Measurements from ENCODE around the gene SYT4.
A peak's percentile ranks its signal among the peaks of the same experiment; 100 is the strongest.
"Not testable (repeated sequence)": the region's sequence is repeated elsewhere in the genome, so short reads cannot be mapped to it uniquely, and the experiment has no call there.

The SYT4 gene, protein sequence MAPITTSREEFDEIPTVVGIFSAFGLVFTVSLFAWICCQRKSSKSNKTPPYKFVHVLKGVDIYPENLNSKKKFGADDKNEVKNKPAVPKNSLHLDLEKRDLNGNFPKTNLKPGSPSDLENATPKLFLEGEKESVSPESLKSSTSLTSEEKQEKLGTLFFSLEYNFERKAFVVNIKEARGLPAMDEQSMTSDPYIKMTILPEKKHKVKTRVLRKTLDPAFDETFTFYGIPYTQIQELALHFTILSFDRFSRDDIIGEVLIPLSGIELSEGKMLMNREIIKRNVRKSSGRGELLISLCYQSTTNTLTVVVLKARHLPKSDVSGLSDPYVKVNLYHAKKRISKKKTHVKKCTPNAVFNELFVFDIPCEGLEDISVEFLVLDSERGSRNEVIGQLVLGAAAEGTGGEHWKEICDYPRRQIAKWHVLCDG

DNA sequence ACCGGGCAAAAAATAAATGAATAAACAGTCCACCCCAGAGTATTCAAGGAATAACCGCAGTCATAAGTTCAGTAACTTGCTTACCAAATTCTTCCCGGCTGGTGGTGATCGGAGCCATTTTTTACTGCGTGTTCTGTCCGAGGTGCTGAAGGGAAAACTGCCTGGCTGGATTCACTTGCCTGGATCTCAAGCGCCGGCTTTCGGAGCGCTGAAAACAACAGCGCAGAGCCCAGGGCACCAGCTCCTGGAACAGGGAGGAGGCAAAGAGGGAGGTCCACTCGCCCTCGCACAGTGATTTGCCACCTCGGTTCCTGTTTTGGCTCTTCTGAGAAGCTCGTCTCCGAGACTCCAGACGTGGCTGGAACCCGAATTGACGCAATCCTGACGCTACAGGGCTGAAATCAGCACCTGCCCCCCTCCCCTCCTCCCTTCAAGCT is at the start of gene SYT4:
SYT4 (minus strand) TSS at position 327 of the 437 bp plus-strand sequence; CDS start at position 118, 209 bp downstream.
- ATAC-seq (ENCODE audit: low read depth): no peak

DNA sequence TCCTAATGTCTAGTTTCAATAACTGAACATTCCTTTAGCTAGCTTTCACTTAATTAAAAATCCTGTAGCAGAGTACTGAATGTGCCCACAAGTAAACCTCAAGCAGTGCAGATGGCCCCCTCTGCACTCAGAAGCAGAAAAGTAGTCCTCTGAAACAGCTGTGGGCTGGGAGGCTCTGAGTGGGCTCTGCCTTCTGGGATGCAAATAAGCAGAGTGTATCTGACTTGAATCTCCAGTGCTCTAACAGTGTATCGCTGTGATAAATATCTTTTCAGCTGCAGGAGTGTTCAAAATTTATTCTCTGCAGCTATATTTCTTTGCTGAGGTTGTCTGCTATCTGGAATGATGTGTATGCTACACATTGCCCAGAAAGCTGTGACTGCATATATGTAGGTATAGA is 44.8 kb upstream of the SYT4 start:
- ATAC-seq (ENCODE audit: low read depth) (no peak), DNase-seq (ENCODE audit: low spot score in 2 of 2) (no peak)
- no peak overlapping the region for H3K27ac Mint-ChIP-seq
- no peaks in the 10 kb centered on the region for H3K27me3 Mint-ChIP-seq
- H3K4me1 Mint-ChIP-seq: no peaks in the 10 kb centered on the region
- no peak overlapping the region for H3K4me3 Mint-ChIP-seq
- H3K36me3 Mint-ChIP-seq: no peaks in the 10 kb centered on the region
- H3K9me3 Mint-ChIP-seq: peaks cover 1% of the 10 kb centered on the region

More for the DNA sequence above, at the start of gene SYT4:
- Mint-ChIP-seq H3K27me3 (no peaks in the 10 kb centered on the region), H3K9me3 (no peaks in the 10 kb centered on the region), H3K27ac (no peak within 1 kb of the TSS), H3K4me3 (no peak within 1 kb of the TSS), H3K4me1 (no peaks in the 10 kb centered on the region), H3K36me3 (no peaks in the 10 kb centered on the region)
- DNase-seq (ENCODE audit: low spot score in 2 of 2): no peak

DNA sequence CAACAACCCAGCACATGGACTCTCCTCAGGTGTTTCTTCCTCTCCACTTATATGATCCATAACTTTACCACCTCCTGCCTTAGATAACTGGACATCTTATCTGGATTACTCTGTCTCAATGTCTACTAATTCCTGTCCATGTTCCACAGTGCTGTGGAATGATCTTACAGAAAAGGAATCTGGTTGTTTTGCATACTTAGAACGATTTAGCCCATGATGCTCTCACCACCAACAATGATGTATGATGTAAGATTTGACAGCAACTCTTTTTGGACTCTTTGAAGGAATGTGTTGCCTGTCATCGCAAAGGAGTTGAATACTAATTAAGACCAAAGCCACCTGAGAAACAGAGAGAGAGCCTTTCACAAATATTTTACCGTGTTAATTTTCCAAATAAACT is 37.7 kb upstream of the SYT4 start:
- ATAC-seq (ENCODE audit: low read depth) (no peak), DNase-seq (ENCODE audit: low spot score in 2 of 2) (no peak)
- Mint-ChIP-seq H3K4me1 (no peaks in the 10 kb centered on the region), H3K27me3 (no peaks in the 10 kb centered on the region), H3K36me3 (no peaks in the 10 kb centered on the region), H3K4me3 (no peak overlapping the region), H3K9me3 (no peaks in the 10 kb centered on the region), H3K27ac (no peak overlapping the region)

DNA sequence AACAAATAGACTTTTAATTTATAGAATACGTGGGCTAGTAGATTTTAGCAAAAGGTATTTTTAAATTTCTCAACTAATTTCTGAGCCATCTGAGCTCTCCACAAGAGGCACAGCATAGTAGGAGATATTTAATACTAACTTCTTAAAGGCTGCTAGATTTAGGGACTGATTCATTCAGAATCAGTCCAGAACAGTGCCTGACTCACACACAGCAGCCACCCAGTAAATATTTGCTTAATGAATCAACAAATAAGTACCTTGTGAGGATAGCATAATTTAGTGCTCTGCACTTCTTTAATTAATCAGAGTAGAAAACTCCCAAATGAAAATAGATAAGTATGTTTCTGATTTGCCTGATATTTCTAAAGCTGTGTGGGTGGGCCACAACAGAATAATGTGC is 35.6 kb upstream of the SYT4 start:
- Mint-ChIP-seq H3K4me3 (no peak overlapping the region), H3K4me1 (no peaks in the 10 kb centered on the region), H3K27me3 (no peaks in the 10 kb centered on the region), H3K9me3 (no peaks in the 10 kb centered on the region), H3K27ac (no peak overlapping the region), H3K36me3 (no peaks in the 10 kb centered on the region)
- ATAC-seq (ENCODE audit: low read depth): no peak
- no peak for DNase-seq (ENCODE audit: low spot score in 2 of 2)

DNA sequence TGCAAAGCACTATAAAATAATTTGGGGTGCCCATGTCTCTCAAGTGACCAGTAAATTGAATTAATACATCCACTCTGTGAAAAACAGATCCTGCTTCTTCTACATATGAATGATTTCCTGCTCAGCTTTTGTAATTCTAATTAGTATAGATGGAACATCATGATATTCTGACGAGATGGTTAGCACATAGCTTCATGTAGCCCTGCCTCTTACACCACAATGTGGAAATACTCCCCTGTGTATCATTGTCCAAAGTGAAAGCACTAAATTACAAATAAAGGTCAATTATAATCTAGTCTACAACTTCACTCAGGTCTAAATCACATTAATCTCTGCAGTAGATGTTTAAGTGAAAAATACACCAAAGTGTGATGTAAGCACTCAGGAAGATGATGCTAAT is 32.9 kb upstream of the SYT4 start:
- H3K27ac Mint-ChIP-seq: no peak overlapping the region
- H3K9me3 Mint-ChIP-seq: no peaks in the 10 kb centered on the region
- no peaks in the 10 kb centered on the region for H3K4me1 Mint-ChIP-seq
- ATAC-seq (ENCODE audit: low read depth) (no peak), DNase-seq (ENCODE audit: low spot score in 2 of 2) (no peak)
- no peak overlapping the region for H3K4me3 Mint-ChIP-seq
- H3K27me3 Mint-ChIP-seq: no peaks in the 10 kb centered on the region
- no peaks in the 10 kb centered on the region for H3K36me3 Mint-ChIP-seq

DNA sequence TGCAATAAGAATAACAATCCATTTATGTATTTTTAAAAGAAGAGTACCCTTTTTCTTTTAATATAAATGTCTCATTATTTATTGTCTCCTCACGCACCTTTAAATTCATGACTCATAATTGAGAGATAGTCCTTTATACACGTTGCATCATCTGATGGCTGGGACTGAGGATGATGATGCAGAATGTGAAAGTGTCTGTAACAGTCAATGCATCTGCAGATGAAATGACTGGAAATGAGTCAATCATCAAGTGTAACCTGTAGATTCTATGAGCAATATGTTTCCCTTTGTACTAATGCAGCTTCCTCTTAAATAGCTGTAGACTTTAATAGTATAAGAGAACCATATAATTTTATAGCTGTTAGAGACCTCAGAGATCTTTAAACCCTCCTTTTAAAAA is 26.1 kb upstream of the SYT4 start:
- Mint-ChIP-seq H3K9me3 (no peaks in the 10 kb centered on the region), H3K27ac (no peak overlapping the region), H3K4me3 (no peak overlapping the region), H3K4me1 (no peaks in the 10 kb centered on the region), H3K27me3 (no peaks in the 10 kb centered on the region), H3K36me3 (no peaks in the 10 kb centered on the region)
- no peak for ATAC-seq (ENCODE audit: low read depth)
- no peak for DNase-seq (ENCODE audit: low spot score in 2 of 2)

DNA sequence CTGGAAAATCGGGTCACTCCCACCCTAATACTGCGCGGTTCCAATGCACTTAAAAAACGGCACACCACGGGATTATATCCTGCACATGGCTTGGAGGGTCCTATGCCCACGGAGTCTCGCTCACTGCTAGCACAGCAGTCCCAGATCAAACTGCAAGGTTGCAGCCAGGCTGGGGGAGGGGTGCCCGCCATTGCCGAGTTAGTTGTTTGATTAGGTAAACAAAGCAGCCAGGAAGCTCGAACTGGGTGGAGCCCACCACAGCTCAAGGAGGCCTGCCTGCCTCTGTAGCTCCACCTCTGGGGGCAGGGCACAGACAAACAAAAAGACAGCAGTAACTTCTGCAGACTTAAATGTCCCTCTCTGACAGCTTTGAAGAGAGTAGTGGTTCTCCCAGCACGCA is 8.9 kb upstream of the SYT4 start:
- H3K27me3 Mint-ChIP-seq; DNase-seq (ENCODE audit: low spot score in 2 of 2); H3K36me3 Mint-ChIP-seq; ATAC-seq (ENCODE audit: low read depth); H3K4me1 Mint-ChIP-seq; H3K27ac Mint-ChIP-seq; H3K9me3 Mint-ChIP-seq; H3K4me3 Mint-ChIP-seq: not testable (repeated sequence)

DNA sequence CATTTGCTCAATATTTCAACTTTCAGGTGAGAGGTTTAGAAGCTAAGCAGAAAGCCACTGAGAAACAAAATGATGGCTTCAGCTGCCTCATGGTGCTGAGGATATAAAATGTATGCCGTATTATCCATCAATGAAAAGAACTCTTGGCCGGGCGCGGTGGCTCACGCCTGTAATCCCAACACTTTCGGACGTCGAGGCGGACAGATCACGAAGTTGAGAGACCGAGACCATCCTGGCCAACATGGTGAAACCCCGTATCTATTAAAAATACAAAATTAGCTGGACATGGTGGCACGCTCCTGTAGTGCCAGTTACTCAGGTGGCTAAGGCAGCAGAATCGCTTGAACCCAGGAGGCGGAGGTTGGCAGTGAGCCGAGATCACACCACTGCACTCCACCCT is 6.0 kb upstream of the SYT4 start:
- Mint-ChIP-seq H3K4me3 (no peak overlapping the region), H3K36me3 (no peaks in the 10 kb centered on the region), H3K4me1 (no peaks in the 10 kb centered on the region), H3K27me3 (no peaks in the 10 kb centered on the region), H3K9me3 (peaks cover 1% of the 10 kb centered on the region), H3K27ac (no peak overlapping the region)
- no peak for DNase-seq (ENCODE audit: low spot score in 2 of 2)
- no peak for ATAC-seq (ENCODE audit: low read depth)

DNA sequence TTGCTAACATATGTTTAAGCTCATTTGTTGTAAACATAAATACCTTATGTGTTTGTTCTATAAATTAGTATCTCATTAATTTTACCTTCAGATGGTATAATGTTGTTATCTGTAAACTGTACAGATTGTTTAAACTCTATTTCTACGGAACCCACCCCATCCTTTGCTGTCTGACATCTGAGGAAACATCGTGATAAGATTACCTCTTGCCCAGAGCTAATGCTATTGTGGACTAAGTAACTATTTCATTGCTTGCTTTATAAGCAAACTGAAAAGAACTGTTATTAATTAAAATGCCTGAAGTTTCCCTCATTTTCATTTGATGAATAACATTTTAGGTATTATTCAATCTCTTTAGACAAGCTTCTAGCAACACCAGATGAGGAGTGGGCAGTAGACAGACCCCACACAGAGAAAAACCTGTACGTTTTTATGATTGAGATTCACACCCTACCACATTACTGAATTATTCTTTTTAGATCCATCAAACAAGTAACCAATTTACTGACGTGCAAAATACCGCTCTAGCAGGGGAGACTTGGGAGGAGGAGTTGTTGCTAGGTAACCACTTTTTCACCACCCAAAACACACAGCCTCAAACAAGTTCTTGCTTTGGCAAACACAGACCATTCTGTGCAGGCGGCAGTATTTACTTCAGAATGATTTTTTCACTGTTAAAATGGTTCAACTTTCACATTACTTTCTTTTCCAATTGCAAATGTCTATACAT is 1.9 kb upstream of the SYT4 start:
- no peaks in the 10 kb centered on the region for H3K36me3 Mint-ChIP-seq
- no peaks in the 10 kb centered on the region for H3K9me3 Mint-ChIP-seq
- DNase-seq (ENCODE audit: low spot score in 2 of 2): no peak
- no peaks in the 10 kb centered on the region for H3K27me3 Mint-ChIP-seq
- no peaks in the 10 kb centered on the region for H3K4me1 Mint-ChIP-seq
- H3K4me3 Mint-ChIP-seq: no peak overlapping the region
- peak; percentile 57 for ATAC-seq (ENCODE audit: low read depth)
- H3K27ac Mint-ChIP-seq: no peak overlapping the region

DNA sequence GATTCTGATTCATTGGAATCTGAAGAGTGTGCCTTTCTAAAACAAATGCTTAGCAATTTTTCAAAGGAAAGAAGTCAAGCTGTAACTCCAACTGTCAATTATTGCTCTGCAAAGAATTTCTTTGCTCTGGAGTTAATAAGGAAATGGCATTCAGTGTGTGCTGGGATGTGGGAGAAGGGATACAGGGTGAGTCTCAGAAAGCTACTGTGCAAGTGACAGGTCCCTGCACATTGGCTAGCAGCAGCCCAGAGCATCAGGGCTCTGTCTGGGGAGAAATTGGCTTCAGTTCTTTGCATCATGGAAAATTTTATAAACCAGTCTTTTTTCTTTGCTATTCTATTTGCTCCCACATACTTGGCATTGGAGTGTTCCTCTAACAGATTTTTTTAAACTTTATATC is 1.1 kb upstream of the SYT4 start:
- Mint-ChIP-seq H3K4me1 (no peaks in the 10 kb centered on the region), H3K36me3 (no peaks in the 10 kb centered on the region), H3K4me3 (no peak overlapping the region), H3K9me3 (no peaks in the 10 kb centered on the region), H3K27ac (no peak overlapping the region), H3K27me3 (no peaks in the 10 kb centered on the region)
- ATAC-seq (ENCODE audit: low read depth): no peak
- no peak for DNase-seq (ENCODE audit: low spot score in 2 of 2)

DNA sequence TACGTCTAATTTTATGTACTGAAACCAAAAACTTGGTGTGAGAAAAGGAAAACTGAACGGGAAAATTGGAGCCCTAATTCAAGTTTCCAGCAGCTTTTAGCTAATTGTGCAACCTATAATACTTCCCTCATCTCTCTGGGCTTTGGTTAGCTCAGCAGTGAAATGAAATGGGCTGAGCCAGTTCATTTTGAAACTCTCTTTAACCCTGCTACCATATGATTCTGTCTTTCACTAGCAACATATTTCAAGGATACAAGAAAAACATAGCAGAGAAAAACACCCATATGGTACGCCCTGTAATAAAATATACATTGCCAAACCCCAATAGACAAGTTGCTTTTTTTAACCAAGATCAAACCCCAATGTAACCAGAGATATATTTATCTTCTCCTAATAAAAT is 799 bp downstream of the SYT4 start:
- ATAC-seq (ENCODE audit: low read depth) (no peak), DNase-seq (ENCODE audit: low spot score in 2 of 2) (no peak)
- Mint-ChIP-seq H3K27ac (no peak overlapping the region), H3K4me1 (no peaks in the 10 kb centered on the region), H3K4me3 (no peak overlapping the region), H3K9me3 (no peaks in the 10 kb centered on the region), H3K36me3 (no peaks in the 10 kb centered on the region), H3K27me3 (no peaks in the 10 kb centered on the region)

DNA sequence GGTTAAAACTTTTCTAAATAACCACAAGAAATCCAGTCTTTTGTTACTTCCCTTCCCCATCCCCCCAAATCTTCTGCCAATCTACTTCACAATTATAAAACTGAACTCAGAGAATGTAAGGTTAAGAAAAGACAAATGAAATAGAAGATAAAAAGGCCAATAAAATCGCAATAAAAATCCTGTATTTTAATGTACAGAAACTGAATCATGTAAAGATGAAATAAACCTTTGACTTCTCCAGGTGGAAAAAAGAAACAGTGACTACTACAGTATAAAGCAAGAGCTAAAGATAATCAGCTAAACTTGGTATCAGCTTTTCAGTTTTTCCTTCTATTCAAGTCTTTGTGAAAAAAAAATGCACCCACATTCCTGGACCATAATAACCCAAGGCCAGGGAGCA is 1.7 kb downstream of the SYT4 start:
- Mint-ChIP-seq H3K4me3 (no peak overlapping the region), H3K36me3 (no peaks in the 10 kb centered on the region), H3K4me1 (no peaks in the 10 kb centered on the region), H3K27me3 (no peaks in the 10 kb centered on the region), H3K9me3 (no peaks in the 10 kb centered on the region), H3K27ac (no peak overlapping the region)
- ATAC-seq (ENCODE audit: low read depth) (no peak), DNase-seq (ENCODE audit: low spot score in 2 of 2) (no peak)

DNA sequence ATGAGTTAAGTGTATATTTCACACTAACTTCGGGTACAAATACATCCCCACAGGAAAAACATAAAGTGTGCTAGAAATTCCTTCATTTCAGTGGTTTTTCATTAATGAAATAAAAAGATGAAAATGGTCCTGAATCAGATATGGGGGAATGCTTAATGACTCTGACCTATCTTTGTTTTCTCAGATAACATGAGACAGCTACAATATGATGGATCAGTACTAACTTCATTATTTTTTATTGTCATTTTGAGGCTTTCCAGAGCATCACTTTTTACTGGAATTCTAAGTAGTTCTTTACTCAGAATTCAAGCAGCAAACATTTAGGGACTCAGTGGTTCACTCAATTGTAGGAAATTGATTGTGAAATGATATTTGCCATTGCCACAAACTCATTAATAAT is 2.8 kb downstream of the SYT4 start:
- ATAC-seq (ENCODE audit: low read depth) (no peak), DNase-seq (ENCODE audit: low spot score in 2 of 2) (no peak)
- Mint-ChIP-seq H3K27me3 (no peaks in the 10 kb centered on the region), H3K9me3 (no peaks in the 10 kb centered on the region), H3K4me1 (no peaks in the 10 kb centered on the region), H3K27ac (no peak overlapping the region), H3K4me3 (no peak overlapping the region), H3K36me3 (no peaks in the 10 kb centered on the region)

DNA sequence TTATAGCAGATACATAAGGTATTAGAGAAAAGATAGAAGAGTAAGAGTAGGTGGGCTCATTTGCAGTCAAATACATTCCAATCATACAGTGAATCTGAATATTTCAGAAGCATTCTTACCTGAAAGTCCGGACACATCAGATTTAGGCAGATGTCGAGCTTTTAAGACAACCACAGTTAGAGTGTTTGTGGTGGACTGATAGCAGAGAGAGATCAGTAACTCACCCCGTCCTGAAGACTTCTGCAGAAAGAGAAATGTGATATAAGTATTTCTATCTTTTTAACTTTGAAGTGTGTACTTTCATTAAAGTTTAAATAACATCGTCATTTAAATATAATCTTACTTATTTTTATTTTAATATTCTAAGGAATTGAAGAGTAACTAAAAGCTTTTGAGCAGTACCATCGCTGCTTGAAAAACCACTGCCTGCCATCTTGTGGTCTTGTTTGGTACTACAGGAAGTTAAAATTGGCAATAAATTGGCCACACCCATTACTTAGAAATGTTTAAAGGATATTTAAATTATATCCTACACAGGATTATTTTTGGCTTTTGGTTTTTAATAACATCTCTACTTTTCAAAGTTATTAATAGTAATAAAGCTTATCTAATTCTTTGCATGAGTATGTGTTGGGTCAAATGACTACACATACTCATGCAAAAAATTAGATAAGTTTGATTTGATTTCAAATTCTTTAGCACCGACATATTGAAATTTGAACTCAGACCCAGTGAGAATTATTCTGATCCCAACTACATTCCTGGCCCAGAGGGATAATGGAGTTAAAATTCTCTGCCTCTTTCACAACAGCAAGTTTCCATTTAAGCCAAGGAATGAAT is 5.5 kb downstream of the SYT4 start:
- ATAC-seq (ENCODE audit: low read depth) (peak; percentile 32), DNase-seq (ENCODE audit: low spot score in 2 of 2) (peak in 1 of 2 donors; percentile 15)
- Mint-ChIP-seq H3K9me3 (no peaks in the 10 kb centered on the region), H3K4me1 (no peaks in the 10 kb centered on the region), H3K36me3 (no peaks in the 10 kb centered on the region), H3K4me3 (no peak overlapping the region), H3K27me3 (no peaks in the 10 kb centered on the region), H3K27ac (no peak overlapping the region)

Data from memory B cell (primary cell).